HepG2 (cell line): Measurements from ENCODE around the gene NRSN2. TPM values are rescaled to one million over a fixed set of nuclear protein-coding genes. Genes with fewer than 3 reads are reported as not detected.

ENCODE experiments used
- ARID3A ChIP-seq: IDR thresholded peaks from 2 replicates; pipeline ENCODE4 v1.6.1; 2012; ENCODE audit warnings: low read depth, low read length, improper control_type of control experiment
- DNMT1 ChIP-seq: sonication (generic); formaldehyde crosslinking; IDR thresholded peaks from 2 replicates; pipeline ENCODE4 v1.5.1; 2020; ENCODE audit warnings: mild to moderate bottlenecking, missing genetic modification reagents
- ELF1 ChIP-seq: sonication (generic); formaldehyde crosslinking; IDR thresholded peaks from 2 replicates; pipeline ENCODE4 v1.4.0; 2020; ENCODE audit warnings: missing genetic modification reagents
- ETS1 ChIP-seq: sonication (generic); formaldehyde crosslinking; IDR thresholded peaks from 2 replicates; pipeline ENCODE4 v1.4.0; 2020; ENCODE audit warnings: missing genetic modification reagents
- FOSL1 ChIP-seq: sonication (generic); formaldehyde crosslinking; IDR thresholded peaks from 2 replicates; pipeline ENCODE4 v1.9.0; 2021; ENCODE audit warnings: missing genetic modification reagents, borderline replicate concordance
- FOXJ3 ChIP-seq: sonication (generic); formaldehyde crosslinking; IDR thresholded peaks from 2 replicates; pipeline ENCODE4 v1.4.0; 2020; ENCODE audit warnings: missing genetic modification reagents, mild to moderate bottlenecking, borderline replicate concordance
- MAFG ChIP-seq: sonication (generic); formaldehyde crosslinking; IDR thresholded peaks from 2 replicates; pipeline ENCODE4 v1.5.1; 2020; ENCODE audit warnings: mild to moderate bottlenecking, missing genetic modification reagents
- SNAPC5 ChIP-seq: sonication (generic); formaldehyde crosslinking; IDR thresholded peaks from 2 replicates; pipeline ENCODE4 v1.8.1; 2023; ENCODE audit warnings: mild to moderate bottlenecking, missing genetic modification reagents, borderline replicate concordance
- TBP ChIP-seq: sonication (generic); formaldehyde crosslinking; IDR thresholded peaks from 2 replicates; pipeline ENCODE4 v1.5.0; 2020; ENCODE audit warnings: missing genetic modification reagents
- THRA ChIP-seq: sonication (generic); formaldehyde crosslinking; IDR thresholded peaks from 2 replicates; pipeline ENCODE4 v1.4.0; 2020; ENCODE audit warnings: missing genetic modification reagents, borderline replicate concordance
- ZC3H13 ChIP-seq: sonication (generic); formaldehyde crosslinking; IDR thresholded peaks from 2 replicates; pipeline ENCODE4 v1.8.1; 2023; ENCODE audit warnings: mild to moderate bottlenecking, missing genetic modification reagents, moderate library complexity
- ZFP90 ChIP-seq: sonication (generic); formaldehyde crosslinking; IDR thresholded peaks from 2 replicates; pipeline ENCODE4 v1.8.0; 2022; ENCODE audit warnings: missing genetic modification reagents, mild to moderate bottlenecking, inconsistent platforms, borderline replicate concordance
- ZMYM4 ChIP-seq: sonication (generic); formaldehyde crosslinking; IDR thresholded peaks from 2 replicates; pipeline ENCODE4 v1.8.1; 2023; ENCODE audit warnings: mild to moderate bottlenecking, missing genetic modification reagents
- ZNF143 ChIP-seq: sonication (generic); formaldehyde crosslinking; IDR thresholded peaks from 2 replicates; pipeline ENCODE4 v1.4.0; 2020; ENCODE audit warnings: missing genetic modification reagents
- ZNF180 ChIP-seq: sonication (generic); formaldehyde crosslinking; IDR thresholded peaks from 2 replicates; pipeline ENCODE4 v1.4.0; 2020; ENCODE audit warnings: low read depth, missing genetic modification reagents, borderline replicate concordance
- ZNF512B ChIP-seq: sonication (generic); formaldehyde crosslinking; IDR thresholded peaks from 2 replicates; pipeline ENCODE4 v1.5.1; 2020; ENCODE audit warnings: missing genetic modification reagents, mild to moderate bottlenecking, borderline replicate concordance
- ZNF710 ChIP-seq: sonication (generic); formaldehyde crosslinking; IDR thresholded peaks from 2 replicates; pipeline ENCODE4 v1.5.0; 2020; ENCODE audit warnings: mild to moderate bottlenecking, missing genetic modification reagents, borderline replicate concordance
- ZNF776 ChIP-seq: sonication (generic); formaldehyde crosslinking; IDR thresholded peaks from 2 replicates; pipeline ENCODE4 v1.4.0; 2020; ENCODE audit warnings: mild to moderate bottlenecking, missing genetic modification reagents
- ZNF891 ChIP-seq: sonication (generic); formaldehyde crosslinking; IDR thresholded peaks from 2 replicates; pipeline ENCODE4 v1.5.0; 2020; ENCODE audit warnings: mild to moderate bottlenecking, missing genetic modification reagents
- polyA plus RNA-seq, 8 experiments: library from polyadenylated mRNA; depleted of rRNA in 3 of 8; stranded (reverse) in 7 of 8; unstranded in 1 of 8; fragments of >200 nt; fragmentation: Illumina TruSeq in 4 of 8; extraction: Trizol in 4 of 8; gene quantifications; 2 replicates each; pipeline versions ENCODE4 v1.2.1 to v1.2.3, GENCODE V29; 2011 to 2016; ENCODE audit warnings: low read depth in 4 of 8, missing spikeins in 1 of 8, mixed read lengths in 1 of 8; ENCODE audit not compliant: insufficient read depth in 1 of 8
- total RNA-seq, 5 experiments: library from RNA; depleted of rRNA; stranded (reverse); fragments of >200 nt; fragmentation: Illumina TruSeq; extraction: Trizol; gene quantifications; 2 replicates each; pipeline ENCODE4 v1.2.3, GENCODE V29; 2016; ENCODE audit warnings: low read depth in 1 of 5

NRSN2 gene
- total and polyA plus RNA-seq, 2 of the 13 experiments (the other 11 are each of a cell fraction or from before 2014, with no cell fraction given): 32.3 to 49.4 TPM

- TF ChIP-seq ZNF512B (CRISPR knock-in tag): no peak; the same call in 1 of the 2 replicates
- TF ChIP-seq ELF1 (CRISPR knock-in tag): 0 out of 2 replicates have a peak, but pooled peaks have one; percentile 8
- peak; percentile 35; the same call in 1 of the 2 replicates for TF ChIP-seq ZC3H13 (CRISPR knock-in tag)
- no peak for TF ChIP-seq ZFP90 (CRISPR knock-in tag)
- TF ChIP-seq ETS1: no peak
- no peak for TF ChIP-seq FOSL1 (CRISPR knock-in tag)
- TF ChIP-seq SNAPC5: no peak; the same call in 1 of the 2 replicates
- TF ChIP-seq TBP (CRISPR knock-in tag): no peak
- no peak for TF ChIP-seq ZNF180 (CRISPR knock-in tag)
- TF ChIP-seq ZNF776 (CRISPR knock-in tag): no peak
- no peak for TF ChIP-seq DNMT1
- no peak for TF ChIP-seq MAFG
- TF ChIP-seq ZNF143 (CRISPR knock-in tag): no peak; the same call in 1 of the 2 replicates
- TF ChIP-seq ZNF891 (CRISPR knock-in tag): peak; percentile 90
- TF ChIP-seq FOXJ3 (CRISPR knock-in tag): no peak
- TF ChIP-seq THRA (CRISPR knock-in tag): no peak
- TF ChIP-seq ARID3A: no peak
- TF ChIP-seq ZMYM4 (CRISPR knock-in tag): no peak
- TF ChIP-seq ZNF710 (CRISPR knock-in tag): 0 out of 2 replicates have a peak, but pooled peaks have one; percentile 17
Measured at GRCh38 chr20:330233-331149, 16.4 kb upstream of the NRSN2 start (continued).
